Glomerular endothelial cell (primary cell): ENCODE data around the gene P3H4. TPM values are rescaled to one million over a fixed set of nuclear protein-coding genes. Genes with fewer than 3 reads are reported as not detected.
"Not testable (repeated sequence)": the region's sequence is repeated elsewhere in the genome, so short reads cannot be mapped to it uniquely, and the experiment has no call there.

ENCODE experiments used
- DNase-seq: peaks from one replicate; pipeline ENCODE4 v3.0.0-alpha.2; 2011; ENCODE audit warnings: low read depth, low spot score; ENCODE audit errors: extremely low read depth
- total RNA-seq: library from RNA; depleted of rRNA; stranded (reverse); fragments of >200 nt; gene quantifications from 2 replicates; pipeline ENCODE4 v1.2.3, GENCODE V29; 2015

The P3H4 gene
- total RNA-seq, 1 donor from 2014 or later, result 85.1 TPM

DNA sequence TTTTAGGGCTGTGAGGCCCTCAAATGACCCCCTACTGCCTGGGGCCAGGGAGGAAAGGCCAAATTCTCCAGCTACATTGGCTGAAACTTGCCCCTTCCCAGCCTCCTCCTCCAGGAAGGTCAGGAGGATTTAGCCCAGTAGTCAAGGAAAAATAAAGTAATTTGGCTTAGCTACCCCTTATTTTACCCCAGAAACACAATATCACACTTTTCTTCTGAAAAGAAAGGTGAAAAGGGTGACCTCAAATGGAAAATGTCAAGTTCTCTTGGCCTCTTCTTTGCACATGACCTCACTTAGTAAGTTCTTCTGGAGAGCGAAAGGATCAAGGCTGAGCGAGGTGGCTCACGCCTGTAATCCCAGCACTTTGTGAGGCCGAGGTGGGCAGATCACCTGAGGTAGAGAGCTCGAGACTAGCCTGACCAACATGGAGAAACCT, 17.2 kb downstream of the P3H4 start:
- DNase-seq, result no peak

DNA sequence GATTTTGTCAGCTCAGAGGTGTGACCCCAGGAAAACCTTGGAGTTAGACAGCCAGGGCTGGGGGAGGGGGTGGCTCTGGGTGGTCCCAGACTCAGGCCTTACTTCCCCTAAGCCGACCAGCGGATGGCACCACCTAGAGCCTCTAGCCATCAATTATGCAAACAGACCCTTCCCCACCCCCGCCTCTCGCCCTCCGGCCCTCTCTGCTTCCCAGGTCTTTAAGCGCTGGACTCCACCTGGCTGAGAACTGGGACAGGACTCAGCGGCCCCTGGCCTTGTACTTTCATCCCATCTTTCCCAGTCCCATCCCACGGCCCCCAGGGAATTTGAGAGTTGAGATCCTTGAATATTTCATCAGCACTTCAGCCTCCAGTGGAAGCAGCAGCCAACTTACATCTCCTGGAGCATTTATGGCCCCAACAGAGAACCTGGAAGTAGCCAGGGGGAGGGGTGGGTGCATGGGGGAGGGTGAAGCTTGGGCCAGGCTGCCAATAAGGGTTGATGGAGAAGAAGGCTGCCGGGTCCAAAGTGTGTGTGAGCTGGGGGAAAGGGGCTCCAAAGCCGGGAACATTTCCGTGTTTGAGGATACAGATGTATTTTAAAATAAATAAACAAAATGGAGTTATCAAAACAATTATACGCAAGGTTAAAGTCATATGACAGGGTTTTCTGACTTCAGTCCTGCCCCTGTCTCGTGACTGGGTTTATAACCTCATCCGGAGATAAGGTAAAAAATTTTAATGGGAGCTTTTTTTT, 17.8 kb downstream of the P3H4 start:
- DNase-seq, result no peak

DNA sequence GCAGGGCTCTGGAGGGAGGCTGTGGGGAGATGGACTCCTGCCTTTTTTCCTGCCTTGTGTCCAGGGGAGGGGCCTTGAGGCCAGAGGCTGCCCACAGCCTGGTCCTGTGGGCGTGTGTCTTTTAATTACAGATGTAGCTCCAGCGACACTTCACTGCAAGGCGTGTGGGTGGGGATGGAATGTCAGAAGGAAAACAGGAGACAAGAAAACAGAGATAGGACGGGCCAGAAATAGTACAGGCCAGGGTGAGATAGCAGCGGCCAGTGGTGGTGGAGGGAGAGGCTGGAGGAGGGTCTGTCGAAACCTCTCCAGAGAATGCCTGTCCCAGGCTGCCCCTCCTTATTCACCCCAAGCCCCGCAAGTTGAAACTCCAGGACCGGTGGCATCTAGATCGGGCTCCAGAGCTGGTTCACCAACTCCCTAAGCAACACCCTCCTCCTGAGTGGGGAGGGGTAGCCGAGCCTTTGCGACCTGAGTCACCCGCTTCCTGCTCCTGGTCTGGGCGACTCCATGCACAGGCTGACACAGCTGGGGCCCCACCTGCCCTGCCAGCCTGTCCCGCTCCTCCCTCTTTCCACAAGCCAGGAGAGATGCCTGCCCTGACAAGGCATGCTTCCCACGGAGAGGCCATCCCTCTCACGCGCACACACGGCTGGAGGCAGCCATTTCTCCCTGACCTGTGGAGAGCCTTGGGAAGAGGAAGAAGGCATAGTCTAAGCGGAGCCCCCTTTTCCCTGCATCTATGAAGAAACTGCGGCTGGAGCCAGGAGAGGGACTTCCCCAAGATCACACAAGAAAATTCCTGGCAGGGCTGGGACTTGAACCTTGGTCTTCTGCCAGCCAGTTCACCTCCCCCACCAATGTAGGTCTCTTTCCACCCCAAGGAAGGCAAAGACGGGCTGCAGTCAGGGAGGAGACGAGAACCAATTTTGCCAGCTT, 18.6 kb downstream of the P3H4 start:
- no peak for DNase-seq

DNA sequence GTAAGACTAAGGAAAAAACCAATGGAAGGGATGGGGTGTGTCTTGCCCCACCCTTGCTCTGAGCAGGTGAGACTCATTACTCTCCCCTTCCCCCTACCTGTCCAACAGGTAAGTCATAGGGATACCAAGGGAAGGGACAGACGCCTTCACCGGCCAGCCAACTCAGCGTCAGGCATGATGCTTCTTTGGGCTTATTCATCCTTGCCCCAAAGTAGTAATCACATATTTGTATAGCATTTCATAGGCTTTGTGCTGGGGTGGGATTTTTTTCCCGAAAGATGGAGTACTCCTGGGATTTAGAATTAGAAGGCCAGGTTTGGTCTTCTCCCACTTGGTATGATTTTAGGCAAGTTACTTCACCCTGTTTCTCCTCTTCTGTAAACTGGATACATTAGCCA, 24.7 kb downstream of the P3H4 start:
- no peak for DNase-seq

DNA sequence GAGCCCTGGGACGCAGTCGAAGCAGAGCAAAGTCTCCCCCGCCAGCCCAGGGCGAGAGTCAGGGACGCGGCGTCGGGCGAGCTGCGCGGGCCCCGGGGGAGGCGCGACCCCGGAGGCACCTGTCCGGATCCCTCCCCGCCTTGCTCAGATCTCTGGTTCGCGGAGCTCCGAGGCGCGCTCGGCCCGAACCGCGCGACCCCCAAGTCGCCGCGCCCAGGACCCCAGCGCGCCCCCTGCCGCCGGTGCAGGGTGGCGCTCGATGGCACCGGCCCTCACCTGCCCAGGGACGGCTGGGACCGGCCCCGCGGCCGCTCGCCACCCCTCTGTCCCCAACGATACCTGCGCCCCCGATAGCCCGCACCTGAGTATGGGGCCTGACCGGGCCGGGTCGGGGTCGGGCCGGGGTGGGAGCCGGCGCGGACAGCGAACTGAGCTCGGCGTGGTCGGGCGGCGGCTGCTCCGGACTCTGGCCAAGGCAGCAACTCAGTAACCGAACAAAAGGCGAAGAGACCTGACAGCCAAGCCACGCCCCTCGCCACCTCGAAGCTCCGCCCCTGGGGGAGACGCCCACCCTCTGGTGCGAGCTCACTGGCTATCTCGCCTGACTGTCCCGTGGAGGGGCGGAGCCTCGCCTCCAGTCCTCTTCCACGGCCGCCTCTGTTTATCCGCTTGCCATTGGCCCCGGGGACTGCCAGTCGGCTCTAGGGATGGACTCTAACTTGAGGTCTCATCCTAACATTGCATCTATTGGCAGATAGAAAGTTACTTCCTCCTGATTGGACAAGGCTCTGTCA, 25.3 kb downstream of the P3H4 start, which contains the start of gene JUP:
JUP (minus strand) TSS at position 485 of the 794 bp plus-strand sequence. CDS start 14,857 bp downstream, outside the sequence.
- DNase-seq, result peak; percentile 88

DNA sequence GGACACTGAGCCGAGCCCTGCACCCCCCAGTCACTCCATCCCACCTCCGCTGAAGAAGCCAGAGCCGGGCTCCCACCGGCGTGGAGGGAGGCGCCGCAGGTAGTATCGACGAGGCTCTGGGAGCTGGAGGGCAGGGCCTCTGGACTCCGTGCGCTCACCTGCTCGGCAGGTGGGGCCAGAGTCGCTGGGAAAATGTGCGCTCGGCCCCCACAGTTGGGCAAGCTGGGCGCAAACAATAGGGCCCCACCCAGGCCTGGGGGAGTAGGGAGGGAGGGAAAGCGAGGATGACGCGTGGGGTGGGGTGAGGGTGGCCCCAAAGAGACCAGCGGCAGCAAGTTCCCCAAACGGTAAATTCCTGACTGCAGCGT, 25.9 kb downstream of the P3H4 start:
- no peak for DNase-seq

DNA sequence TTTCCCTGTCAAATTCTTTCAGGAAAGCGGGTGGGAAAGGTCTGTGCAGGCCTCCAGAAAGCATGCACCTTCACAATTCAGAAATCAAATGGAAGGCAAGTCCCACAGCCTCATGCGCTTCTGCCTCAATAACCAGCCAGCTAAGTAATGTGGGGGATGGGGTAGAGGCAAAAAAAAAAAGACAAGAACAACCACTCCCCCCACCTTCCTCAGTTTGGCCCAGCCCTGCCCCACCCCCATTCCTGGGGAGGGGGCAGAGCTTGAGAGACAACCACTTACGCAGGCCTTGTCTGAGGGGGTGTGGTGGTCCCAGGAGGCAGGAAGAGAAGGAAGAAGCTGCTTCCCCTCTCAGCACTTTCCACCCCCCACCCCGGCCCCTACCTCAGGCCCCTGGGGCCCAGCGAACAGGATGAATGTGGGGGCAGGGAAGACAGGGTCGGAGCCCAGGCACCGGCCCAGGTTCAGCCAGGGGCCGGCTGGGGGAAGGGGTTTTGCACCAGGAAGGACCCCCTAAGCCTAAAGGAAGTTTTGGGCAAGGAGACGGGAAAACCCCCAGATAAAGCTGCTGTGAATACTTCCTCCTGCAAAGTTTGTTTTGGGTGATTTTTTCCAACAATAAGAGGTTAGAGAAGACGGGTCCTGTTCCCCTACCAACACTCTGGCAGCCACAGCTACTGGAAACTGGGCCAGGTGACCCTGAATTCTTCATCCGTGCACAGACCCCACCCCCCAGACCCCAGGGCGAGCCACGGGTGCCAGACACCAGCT, 26.5 kb downstream of the P3H4 start:
- DNase-seq, result no peak

DNA sequence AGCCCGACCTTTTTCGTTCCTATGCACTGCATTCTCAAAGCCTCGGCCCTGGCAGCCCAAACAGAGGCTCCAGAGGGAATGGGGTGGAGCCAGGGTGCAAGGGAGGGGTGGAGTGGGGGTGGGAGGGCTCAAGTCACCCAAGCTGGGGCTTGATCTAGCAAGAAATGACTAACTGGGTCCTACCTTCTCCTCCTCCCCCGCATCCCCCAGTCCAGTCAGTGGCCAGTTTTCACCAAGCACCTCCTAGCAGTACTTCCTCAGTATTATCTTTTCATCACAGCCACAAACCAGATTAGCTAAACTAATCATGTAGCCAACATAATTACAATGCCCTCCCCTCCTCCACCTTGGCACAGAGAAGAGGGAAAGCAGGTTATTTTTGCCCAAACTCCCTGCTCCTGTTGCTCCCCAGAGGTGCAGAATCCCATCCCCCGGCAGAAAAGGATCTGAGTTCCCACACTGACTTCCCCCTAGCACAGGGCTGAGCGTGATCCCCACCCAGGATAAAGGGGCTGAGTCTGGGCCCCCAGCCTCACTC, 27.5 kb downstream of the P3H4 start:
- DNase-seq, result no peak

DNA sequence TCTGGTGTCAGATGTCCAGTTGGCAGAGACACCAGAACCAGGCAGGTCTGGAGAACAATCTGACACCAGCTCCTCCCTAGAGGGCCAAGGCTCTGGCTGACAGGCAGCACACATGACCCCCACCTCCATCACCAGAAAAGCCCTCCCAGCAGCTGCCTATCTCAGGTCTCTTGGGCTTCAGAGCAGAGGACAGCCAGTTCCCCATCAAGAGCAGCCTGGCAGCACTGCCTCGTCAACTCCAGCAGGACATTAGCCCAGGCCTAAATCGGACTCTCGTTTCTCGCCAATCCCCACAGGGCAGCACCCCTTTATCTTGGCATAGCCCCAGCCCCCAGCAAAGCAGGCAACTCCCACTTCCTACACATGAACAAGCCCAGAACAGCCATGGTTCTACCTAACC, 29.6 kb downstream of the P3H4 start:
- DNase-seq, result no peak

DNA sequence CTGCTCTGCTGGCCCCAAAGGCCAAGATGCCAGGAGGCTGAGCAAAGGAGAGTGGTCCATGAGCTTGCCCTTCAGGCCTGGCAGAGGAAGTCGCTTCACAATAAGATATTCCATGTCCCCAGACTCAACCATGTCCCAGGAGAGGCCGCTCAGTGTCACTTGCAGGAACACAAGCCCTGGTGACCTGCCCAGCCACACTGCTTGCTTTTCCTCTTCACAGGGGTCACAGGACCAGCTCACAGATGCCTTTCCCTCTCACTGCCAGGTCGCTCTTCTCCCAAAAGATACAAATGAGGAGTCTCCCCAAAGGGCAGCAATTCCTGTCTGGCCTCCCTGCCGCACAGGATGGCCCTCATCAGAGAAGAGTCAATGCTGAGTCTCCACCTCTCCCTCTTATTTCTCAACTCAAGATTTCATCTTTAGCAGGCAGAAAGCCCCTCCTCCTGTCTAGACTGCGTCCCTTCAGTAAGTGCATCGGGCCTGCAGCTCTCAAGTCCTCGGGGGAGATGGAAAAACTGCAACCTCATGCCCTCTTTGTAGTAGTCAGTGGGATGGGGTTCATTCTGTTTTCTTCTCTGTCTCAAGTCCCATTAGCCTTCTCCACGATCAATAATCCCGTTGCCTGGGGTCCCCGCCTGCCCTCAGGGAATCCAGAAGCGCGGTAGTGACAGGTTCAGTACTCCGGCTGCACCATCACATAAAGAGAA, 30.2 kb downstream of the P3H4 start:
- DNase-seq, result no peak

DNA sequence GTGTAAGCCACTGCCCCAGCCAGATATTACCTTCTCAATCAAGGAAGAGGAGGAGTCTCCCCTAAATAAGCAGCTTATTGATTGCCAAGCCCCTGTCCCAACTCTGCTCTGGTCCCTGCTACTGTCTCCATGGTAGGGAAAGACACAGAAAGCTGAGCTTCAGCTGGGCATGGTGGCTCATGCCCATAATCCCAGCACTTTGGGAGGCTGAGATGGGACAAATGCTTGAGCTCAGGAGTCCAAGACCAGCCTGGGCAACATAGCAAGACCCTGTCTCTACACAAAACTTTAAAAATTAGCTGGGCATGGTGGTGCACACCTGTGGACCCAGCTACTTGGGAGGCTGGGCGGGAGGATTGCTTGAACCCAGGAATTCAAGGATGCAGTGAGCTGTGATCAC, 31.8 kb downstream of the P3H4 start:
- DNase-seq, result no peak

DNA sequence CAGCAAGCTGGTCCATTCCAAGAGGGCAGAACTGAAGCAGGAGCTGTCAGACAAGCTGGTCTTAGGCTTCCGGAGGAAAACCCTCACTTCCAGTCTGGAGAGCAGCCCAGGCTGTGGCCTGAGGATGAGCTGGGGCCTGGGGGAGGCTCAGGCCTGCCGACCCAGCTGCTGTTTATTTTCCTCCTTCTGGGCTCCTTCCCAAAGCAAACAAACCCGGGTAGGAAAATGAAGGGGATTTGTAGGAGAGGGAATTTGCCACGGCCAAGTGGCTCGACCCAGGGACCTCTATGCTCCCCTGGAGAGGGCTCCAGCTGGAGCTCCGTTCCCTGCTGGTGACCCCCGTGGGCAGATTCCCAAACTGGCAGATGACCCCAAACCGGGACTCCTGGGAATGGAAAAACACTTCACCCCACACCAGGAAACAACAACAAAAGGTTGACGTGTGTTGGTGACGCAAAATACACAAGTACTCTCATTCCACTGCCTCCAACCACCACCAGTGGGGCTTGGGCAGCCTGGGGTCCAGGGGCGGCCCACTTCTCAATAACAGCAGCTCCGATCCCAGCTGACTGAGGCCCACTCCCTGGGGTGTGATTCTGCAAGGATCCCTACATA, 34.1 kb downstream of the P3H4 start:
- DNase-seq, result peak; percentile 99

DNA sequence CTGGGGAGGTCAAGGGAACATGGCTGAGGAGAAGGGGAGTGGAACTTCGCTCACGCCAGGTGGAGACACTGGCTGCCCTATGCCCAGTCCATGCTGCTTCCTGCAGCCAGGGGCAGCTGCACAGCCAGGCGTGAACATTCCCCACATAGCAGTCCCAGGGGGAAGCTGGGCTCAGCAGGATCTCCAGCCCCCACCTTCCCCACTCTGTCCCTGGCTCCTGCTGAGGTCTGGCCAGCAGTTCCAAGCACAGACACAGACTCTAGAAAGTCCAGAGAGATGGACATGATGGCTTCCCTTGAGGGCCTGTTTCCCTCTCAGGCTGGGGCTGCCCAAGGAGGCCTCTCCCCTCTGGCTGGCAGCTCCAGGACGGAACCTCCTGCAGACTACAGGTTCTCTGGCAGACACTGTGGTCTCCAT, 34.6 kb downstream of the P3H4 start:
- DNase-seq, result no peak

DNA sequence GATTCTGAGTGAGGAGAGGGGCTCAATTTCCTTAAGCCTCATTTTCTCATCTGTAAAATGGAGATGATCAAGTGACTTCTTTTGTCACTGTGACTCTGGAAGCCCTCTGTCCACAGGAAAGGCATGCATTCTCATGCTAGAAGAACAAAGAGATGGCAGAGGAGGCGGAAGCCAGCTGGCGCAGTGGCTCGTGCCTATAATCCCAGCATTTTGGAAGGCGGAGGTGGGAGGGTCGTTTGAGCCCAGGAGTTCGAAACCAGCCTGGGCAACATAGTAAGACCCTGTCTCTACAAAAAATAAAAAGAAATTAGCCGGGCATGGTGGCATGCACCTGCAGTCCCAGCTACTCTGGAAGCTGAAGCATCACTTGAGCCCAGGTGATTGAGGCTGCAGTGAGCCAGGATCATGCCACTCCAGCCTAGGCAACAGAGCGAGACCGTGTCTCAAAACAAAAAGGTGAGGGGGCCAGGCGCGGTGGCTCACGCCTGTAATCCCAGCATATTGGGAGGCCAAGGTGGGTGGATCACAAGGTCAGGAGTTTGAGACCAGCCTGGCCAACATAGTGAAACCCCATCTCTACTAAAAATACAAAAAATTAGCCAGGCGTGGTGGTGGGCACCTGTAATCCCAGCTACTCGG, 35.4 kb downstream of the P3H4 start:
- not testable (repeated sequence) for DNase-seq

DNA sequence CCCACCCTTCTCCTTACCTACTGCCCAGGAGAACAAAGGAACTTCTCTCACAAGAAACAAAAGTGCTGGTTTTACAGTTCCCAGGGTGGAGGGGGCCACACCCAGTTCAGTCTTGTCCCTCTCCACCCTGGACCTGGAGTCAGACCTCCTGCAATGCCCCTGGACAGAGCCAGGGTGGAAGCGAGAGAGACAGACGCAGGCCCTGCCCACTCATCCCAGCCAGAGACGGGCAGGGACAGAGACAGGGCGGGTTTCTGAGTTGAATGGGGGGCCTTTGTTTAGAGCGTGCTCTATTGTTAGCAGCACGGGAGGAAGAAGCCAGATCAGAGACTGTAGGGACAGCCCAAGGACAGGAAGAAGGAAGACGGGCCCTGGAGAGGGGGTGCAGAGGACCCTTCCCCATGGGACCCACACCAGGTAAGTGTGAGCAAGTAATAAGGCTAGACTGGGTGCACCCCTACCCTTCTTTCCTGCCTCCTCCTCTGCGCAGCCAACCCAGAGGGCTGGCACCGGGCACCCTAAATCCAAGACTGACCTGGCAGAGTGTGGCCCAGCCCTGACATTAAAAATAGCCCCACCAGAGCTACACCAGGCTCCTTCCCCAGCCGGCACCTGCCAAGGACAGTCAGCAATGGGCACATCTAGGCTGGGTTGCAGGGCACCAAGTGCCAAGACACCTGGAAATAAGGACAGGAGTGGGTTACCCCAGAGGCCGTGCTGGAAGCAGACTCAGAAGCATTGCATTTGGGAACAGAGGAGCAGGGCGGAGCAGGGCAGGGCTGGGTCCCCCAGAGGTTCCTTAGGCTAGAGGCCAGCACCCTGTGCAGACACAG, 36.1 kb downstream of the P3H4 start:
- DNase-seq, result no peak

DNA sequence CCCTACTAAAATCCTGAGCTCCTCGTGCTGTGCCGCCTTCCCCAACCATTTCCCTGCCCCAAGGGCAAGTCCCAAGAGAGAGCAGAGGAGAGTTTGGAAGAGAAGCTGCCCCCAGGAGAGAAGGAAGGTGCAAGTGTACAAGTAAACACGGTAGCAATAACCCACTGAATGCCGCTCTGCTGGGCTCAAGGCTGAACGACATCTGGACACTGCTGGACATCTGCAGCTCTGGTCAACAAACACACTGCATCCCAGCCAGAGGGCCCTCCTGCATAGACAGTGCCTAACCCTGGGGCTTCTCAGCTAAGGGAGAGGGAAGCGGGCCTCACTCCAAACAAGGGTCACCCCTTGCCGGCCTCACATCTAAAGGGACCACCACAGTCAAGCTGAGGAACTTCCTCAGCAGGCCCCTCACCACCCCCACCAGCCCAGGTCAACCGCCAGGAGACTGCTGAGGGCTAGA, 38.0 kb downstream of the P3H4 start:
- no peak for DNase-seq

DNA sequence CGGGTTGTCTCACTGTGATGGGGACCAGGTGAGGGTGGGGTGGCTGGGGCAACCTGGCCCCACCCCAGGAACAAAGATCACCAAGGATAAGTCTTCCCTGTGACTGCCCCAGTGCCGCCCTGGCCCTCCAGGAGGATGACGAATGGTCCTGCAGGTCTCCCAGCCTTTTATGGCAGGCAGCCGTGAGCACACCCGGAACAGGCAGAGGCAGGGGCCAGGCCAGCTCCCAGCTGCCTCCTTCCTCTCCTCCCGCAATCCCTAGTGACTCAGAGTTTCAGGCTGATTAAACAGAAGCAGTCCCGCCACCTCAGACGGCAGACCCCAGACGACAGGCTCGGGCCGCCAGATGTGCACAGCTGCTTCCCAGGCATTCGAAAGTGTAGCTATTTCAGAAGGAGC, 38.6 kb downstream of the P3H4 start:
- no peak for DNase-seq
